HK-2 (cell line): Measurements from ENCODE around the gene SIPA1L2.

ENCODE experiments used
- DNase-seq: peaks from one replicate; pipeline ENCODE4 v3.0.0-alpha.2; 2018; ENCODE audit not compliant: unreplicated experiment

Gene SIPA1L2

GRCh38 chr1:232630047-232630893 lies at the start of gene SIPA1L2:
Gene SIPA1L2, minus strand, starts transcription at chr1:232630133. Its CDS starts 114,794 bp downstream, at chr1:232515339.
- DNase-seq: peak; percentile 98

- no peak for DNase-seq
Observed at GRCh38 chr1:232678185-232678886, 48.4 kb upstream of the SIPA1L2 start.

- DNase-seq: no peak
Observed at GRCh38 chr1:232676307-232676706, 46.4 kb upstream of the SIPA1L2 start.

GRCh38 chr1:232675898-232676297 lies 46.0 kb upstream of the SIPA1L2 start:
- no peak for DNase-seq

- no peak for DNase-seq
Observed at GRCh38 chr1:232675260-232675659, 45.3 kb upstream of the SIPA1L2 start.

- no peak for DNase-seq
Observed at GRCh38 chr1:232673256-232673655, 43.3 kb upstream of the SIPA1L2 start.

- DNase-seq: no peak
Observed at GRCh38 chr1:232669981-232670747, 40.2 kb upstream of the SIPA1L2 start.

- no peak for DNase-seq
Observed at GRCh38 chr1:232667778-232668165, 37.8 kb upstream of the SIPA1L2 start.

GRCh38 chr1:232667094-232667777 lies 37.3 kb upstream of the SIPA1L2 start:
- no peak for DNase-seq

- no peak for DNase-seq
Observed at GRCh38 chr1:232664844-232665777, 35.2 kb upstream of the SIPA1L2 start.

GRCh38 chr1:232662910-232663309 lies 33.0 kb upstream of the SIPA1L2 start:
- DNase-seq: no peak

- no peak for DNase-seq
Observed at GRCh38 chr1:232658386-232658785, 28.5 kb upstream of the SIPA1L2 start.

- no peak for DNase-seq
Observed at GRCh38 chr1:232657426-232658005, 27.6 kb upstream of the SIPA1L2 start.

GRCh38 chr1:232655746-232656085 lies 25.8 kb upstream of the SIPA1L2 start:
- no peak for DNase-seq

GRCh38 chr1:232655028-232655745 lies 25.3 kb upstream of the SIPA1L2 start:
- DNase-seq: no peak

GRCh38 chr1:232653789-232654188 lies 23.9 kb upstream of the SIPA1L2 start:
- no peak for DNase-seq

- DNase-seq: no peak
Observed at GRCh38 chr1:232650845-232651244, 20.9 kb upstream of the SIPA1L2 start.

GRCh38 chr1:232650418-232650817 lies 20.5 kb upstream of the SIPA1L2 start:
- DNase-seq: no peak

- no peak for DNase-seq
Observed at GRCh38 chr1:232648316-232648715, 18.4 kb upstream of the SIPA1L2 start.

- DNase-seq: no peak
Observed at GRCh38 chr1:232644209-232644608, 14.3 kb upstream of the SIPA1L2 start.
